ENCODE measurements around the gene PAFAH1B2.

The PAFAH1B2 gene

DNA sequence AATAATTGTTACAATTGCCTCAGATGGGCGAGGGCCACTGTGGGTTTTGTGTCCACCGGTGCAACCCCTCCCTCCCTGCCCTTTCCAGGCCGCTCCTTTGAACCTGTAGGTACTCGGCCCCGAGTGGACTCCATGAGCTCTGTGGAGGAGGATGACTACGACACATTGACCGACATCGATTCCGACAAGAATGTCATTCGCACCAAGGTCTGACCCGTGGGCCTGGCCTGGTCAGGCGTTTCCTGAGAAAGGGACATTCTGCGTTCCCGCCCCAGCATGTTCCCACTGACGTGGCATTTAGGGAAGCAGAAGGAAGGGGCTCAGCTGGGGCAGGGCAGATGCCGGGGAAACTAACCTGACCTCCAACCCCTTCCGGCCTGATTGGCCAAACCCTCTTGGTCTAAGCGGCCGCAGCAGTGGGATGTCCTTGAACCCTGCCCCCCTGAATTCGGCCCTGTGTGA, 44.6 kb downstream of the PAFAH1B2 start:
- no peak for DNase-seq (ENCODE audit: low spot score)

DNA sequence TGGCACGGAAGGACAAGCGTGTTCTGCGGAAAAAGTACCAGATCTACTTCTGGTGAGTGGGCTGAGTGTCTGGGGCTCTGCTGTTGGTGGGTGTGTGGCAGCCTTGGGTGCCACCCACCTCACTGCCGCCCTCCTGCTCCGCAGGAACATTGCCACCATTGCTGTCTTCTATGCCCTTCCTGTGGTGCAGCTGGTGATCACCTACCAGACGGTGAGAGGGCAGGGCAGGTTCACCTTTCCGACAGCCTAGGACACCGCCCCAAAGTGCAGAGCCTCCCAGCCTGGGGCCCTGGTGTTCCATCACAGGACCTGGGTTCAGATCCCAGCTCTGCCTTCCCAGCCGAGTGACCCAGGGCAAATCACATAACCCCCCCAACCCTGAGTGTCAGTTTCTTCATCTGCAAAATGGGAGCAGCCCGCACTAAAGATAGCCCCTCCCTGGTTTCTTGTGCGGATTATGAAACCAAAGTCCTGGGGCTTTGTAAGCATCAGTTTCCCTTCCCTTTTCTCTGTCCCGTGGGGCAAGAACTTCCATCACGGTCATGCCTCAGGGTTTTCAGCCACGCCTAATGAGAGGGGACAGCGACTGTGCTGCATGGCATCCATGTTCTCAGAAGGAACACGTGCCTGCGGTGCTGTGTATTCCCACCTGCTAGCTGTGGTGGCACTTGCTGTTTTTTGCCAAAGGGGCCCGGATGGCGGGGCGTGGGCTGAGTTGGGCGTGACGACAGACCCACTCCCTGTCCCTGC, 45.3 kb downstream of the PAFAH1B2 start:
- DNase-seq (ENCODE audit: low spot score): no peak

DNA sequence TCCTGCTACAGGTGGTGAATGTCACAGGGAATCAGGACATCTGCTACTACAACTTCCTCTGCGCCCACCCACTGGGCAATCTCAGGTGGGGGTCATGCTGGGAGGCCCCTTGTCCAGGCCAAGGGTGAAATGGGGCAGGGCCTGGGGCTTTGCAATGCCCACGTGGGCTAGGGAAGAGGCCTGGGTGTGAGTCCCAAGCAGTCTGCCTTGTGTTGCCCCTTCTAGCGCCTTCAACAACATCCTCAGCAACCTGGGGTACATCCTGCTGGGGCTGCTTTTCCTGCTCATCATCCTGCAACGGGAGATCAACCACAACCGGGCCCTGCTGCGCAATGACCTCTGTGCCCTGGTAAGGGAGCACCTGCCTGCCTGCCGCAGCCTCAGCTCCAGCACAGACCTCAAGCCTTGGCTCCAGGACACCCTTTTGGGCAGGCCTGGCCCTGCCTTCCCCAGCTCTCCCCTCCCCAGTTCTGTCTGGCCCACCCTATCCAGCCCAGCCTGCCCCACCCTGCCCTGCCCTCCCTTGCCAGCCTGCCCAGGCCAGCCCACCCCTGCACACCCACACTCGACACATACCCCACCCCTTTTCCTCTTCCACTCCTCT, 46.0 kb downstream of the PAFAH1B2 start:
- no peak for DNase-seq (ENCODE audit: low spot score)

DNA sequence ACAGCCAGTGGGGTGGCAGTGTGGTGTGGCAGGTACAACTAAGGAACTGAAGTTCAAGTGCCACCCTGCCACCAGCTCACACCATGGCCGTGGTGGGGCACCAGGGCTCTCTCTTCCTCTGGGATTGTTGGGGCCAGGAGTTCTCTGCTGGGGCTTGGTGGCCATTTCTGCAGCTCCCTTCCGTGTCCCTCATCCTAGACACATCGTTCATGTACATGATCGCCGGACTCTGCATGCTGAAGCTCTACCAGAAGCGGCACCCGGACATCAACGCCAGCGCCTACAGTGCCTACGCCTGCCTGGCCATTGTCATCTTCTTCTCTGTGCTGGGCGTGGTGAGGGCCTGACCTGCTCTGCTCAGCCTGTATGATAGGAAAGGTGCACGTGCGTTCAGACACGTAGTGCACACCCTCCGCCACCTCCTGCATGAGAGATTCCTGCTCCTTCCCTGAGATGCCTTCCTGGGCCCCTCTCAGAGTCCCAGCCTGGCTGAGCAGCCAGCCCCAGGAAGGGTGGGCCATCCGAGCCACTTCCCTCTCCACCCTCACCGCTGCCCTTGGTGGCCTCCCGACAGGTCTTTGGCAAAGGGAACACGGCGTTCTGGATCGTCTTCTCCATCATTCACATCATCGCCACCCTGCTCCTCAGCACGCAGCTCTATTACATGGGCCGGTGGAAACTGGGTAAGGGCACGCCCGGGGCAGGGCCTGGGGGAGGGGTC, 47.8 kb downstream of the PAFAH1B2 start:
- DNase-seq (ENCODE audit: low spot score): no peak

DNA sequence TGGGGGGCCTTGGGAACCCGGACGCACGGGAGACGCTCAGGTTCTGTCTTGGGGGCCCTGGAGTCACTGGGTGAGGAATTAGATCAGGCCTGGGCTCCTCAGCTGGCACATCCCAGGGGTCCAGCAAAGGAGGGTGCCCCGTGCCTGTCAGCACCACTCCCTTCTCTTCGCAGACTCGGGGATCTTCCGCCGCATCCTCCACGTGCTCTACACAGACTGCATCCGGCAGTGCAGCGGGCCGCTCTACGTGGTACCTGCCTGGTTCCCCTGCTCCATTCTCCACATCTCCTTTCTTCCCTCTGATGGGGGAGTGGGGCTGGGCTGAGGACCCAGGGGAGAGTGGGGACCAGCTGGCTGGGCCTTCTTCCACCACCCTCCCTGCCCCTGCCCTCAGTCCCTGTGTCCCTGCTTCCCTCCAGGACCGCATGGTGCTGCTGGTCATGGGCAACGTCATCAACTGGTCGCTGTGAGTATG, 48.4 kb downstream of the PAFAH1B2 start:
- no peak for DNase-seq (ENCODE audit: low spot score)

DNA sequence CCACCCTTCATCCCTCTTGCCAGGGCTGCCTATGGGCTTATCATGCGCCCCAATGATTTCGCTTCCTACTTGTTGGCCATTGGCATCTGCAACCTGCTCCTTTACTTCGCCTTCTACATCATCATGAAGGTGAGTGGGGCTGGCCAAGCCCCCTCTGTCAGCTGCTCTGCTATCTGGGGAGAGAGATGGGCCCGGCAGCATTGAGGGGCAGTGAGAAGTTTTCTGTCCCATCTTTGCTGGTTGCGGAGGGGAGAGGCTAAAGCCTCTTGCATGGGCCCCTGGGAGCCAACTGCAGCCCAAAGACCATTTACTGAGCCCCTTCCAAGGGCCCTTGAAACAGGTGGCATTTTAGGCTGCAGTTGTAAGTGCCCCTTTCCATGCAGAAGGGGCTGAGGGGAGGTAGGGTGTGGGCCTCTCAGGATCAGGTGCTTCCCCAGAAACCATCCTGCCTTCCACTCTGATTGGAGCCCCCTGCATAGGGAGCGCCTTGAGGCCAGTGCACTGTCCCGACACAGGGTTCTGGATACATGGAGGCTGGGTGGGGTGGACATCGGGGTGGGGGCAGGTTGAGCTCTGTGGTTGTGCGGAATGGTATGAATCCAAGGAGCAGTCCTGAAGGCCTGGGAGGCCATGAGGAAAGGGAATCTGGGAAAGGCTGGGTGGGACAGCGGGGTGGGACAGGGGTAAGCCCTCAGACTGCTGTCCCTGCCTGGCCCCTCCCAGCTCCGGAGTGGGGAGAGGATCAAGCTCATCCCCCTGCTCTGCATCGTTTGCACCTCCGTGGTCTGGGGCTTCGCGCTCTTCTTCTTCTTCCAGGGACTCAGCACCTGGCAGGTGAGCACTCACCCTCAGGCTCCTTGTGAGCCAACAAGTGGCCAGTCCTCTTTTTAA, 49.3 kb downstream of the PAFAH1B2 start:
- no peak for DNase-seq (ENCODE audit: low spot score)

DNA sequence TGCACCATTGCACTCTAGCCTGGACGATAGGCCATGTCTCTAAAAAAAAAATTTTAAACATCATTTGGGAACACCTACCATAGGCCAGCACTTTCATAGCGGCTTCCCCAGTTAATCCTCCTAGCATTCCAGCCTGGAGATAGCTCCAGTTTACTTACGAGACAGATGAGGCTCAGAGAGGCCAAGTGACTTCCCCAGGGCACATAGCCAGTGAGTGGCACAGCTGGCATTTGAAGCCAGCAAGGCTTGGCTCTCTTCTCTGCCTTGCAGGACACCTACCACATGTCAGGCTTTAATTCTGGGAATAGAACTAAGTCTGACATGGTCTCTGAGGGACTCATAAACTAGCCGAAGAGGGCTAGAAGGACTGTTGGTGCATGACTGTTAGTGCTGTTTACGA, 50.2 kb downstream of the PAFAH1B2 start:
- no peak for DNase-seq (ENCODE audit: low spot score)

DNA sequence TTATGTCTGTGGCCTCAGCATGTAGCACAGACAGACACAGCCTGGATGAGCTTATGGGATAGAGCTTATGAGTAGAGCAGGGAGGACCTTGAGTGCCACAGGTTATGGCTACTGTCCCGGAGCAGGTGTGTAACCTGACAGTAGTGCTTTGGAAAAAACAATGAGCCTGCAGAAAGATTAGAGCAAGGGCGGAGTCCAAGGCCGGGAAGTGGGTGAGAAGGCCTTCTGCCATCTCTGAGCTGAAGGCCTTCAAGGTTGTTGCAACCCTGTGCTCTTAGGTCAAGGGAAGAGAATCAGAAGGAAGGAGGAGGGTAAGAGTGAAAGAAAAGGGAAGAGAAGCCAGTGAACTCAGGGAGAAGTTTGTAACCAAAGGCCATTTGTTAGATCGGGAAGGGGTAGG, 51.2 kb downstream of the PAFAH1B2 start:
- DNase-seq (ENCODE audit: low spot score): no peak

DNA sequence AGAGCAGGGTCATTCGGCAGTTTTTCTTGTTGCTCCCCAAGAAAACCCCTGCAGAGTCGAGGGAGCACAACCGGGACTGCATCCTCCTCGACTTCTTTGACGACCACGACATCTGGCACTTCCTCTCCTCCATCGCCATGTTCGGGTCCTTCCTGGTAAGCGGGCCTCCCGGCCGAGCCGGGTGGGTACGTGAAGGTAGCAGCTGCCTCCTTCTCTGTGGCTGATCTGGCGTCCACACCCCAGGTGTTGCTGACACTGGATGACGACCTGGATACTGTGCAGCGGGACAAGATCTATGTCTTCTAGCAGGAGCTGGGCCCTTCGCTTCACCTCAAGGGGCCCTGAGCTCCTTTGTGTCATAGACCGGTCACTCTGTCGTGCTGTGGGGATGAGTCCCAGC, 51.7 kb downstream of the PAFAH1B2 start:
- DNase-seq (ENCODE audit: low spot score): no peak

DNA sequence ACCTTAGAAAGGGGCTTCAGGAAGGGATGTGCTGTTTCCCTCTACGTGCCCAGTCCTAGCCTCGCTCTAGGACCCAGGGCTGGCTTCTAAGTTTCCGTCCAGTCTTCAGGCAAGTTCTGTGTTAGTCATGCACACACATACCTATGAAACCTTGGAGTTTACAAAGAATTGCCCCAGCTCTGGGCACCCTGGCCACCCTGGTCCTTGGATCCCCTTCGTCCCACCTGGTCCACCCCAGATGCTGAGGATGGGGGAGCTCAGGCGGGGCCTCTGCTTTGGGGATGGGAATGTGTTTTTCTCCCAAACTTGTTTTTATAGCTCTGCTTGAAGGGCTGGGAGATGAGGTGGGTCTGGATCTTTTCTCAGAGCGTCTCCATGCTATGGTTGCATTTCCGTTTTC, 52.9 kb downstream of the PAFAH1B2 start:
- DNase-seq (ENCODE audit: low spot score): no peak

DNA sequence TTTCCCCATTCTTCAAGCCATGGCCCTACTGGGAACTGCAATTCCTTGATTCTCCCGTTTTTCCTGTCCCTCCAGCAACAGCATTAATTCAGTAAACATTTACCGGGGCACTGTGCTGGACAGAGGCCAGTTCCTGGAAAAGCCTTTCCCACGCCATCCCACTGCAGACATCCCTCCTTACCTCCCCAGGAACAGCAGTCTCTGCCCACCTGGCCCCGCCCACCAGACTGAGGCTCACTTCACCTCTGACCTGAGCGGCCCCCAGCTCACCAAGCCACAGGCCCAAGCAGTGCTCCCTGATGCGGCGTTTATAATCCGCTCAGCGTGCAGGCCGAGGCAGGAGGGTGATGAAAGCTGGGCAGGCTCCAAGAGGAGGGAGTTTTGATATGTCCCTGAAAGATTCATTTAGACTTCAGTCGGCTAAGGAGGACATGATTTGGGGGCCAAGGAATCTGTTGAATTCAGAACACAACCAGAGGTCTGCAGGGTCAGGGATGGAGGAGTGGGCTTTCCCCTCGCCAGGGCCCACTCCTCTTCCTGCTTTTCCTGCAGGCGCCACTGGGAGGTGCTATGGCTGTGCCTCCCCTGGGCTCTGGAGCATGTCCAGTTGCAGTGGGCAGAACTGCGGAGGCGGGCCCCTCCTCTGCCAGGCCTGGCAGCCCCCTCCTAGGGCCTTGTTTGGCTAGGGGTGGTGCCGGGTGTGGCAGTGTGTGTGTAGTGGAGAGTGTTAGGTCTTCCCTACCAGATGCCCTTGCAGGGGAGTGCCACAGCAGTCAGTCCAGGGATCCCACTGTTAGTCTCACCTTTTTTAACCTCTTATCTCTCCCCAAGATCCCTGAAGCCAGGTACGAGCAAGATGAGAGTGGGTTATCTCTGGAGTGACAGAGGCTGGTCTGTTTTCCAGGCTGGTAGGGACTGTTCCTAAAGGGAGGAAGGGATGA, 53.7 kb downstream of the PAFAH1B2 start:
- DNase-seq (ENCODE audit: low spot score): no peak

DNA sequence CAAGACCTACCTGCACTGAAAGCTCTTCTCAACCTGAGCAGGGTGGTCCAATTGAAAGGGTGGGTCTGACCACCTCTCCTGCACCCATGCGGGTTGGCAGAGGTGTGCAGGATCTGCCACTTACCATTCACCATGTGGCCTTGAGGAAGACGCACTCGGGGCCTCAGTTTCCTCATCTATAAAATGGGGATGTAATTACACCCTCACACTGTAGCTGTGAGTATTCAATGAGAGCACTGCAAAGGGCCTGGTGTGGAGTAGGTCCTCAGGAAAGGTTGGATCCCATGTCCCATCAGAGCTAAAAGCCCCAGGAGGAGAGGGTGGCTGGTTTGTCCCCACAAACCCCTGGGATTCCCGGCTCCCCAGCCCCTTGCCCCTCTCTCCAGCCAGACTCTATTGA, 54.5 kb downstream of the PAFAH1B2 start:
- no peak for DNase-seq (ENCODE audit: low spot score)

DNA sequence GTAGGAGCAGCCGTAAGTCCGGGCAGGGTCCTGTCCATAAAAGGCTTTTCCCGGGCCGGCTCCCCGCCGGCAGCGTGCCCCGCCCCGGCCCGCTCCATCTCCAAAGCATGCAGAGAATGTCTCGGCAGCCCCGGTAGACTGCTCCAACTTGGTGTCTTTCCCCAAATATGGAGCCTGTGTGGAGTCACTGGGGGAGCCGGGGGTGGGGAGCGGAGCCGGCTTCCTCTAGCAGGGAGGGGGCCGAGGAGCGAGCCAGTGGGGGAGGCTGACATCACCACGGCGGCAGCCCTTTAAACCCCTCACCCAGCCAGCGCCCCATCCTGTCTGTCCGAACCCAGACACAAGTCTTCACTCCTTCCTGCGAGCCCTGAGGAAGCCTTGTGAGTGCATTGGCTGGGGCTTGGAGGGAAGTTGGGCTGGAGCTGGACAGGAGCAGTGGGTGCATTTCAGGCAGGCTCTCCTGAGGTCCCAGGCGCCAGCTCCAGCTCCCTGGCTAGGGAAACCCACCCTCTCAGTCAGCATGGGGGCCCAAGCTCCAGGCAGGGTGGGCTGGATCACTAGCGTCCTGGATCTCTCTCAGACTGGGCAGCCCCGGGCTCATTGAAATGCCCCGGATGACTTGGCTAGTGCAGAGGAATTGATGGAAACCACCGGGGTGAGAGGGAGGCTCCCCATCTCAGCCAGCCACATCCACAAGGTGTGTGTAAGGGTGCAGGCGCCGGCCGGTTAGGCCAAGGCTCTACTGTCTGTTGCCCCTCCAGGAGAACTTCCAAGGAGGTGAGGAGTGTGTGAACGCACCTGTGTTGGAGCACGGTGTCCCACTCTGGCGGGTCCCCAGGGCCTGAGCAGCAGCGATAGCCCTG, 55.2 kb downstream of the PAFAH1B2 start, which contains the start of gene TAGLN:
TSS of gene TAGLN (plus strand) at position 318 of the 863 bp plus-strand sequence. CDS start 3,644 bp downstream, outside the sequence.
- DNase-seq (ENCODE audit: low spot score): peak; percentile 80

DNA sequence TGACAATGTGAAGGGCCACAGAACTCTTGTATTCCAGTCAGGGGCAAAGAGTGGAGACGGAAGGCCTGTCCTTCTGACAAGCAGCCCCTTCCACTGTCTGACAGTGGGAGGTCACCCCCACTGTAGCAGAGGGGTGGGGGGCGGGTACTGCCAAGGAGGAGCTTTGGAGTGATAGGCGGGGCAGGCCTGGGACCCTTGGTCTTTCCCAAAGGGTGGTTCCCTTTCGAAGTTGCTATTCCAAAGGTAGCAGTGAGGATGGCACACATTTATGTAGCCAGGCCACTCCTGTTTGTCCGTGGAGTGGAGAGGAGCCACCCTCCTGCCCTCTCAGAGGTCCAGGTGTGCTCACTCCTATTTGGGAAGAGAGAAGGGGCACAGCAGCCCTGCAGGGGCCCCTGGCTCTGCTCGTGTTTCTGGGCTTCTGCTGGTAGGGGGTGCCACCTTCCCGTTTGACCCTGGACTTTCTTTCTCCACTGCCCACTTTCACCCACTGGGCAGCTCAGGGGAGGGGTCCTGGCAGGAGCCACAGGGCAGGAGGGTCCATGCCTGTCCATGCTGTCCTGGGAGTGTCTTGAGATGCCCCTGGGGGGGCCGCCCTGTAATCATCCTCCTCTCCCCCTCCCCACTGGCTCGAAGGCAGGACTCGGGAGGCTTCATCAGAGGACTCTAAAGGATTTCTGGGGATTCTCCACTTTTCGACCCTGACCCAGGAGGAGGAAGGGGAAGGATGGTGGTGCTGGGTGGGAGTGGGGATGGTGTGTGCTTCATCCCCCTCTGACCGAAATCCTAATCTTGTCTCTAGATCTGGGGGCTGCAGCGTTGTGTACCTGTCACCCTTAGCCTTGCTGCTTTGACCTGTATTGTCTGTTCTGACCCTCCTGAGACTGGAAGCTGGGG, 56.1 kb downstream of the PAFAH1B2 start:
- DNase-seq (ENCODE audit: low spot score): no peak

DNA sequence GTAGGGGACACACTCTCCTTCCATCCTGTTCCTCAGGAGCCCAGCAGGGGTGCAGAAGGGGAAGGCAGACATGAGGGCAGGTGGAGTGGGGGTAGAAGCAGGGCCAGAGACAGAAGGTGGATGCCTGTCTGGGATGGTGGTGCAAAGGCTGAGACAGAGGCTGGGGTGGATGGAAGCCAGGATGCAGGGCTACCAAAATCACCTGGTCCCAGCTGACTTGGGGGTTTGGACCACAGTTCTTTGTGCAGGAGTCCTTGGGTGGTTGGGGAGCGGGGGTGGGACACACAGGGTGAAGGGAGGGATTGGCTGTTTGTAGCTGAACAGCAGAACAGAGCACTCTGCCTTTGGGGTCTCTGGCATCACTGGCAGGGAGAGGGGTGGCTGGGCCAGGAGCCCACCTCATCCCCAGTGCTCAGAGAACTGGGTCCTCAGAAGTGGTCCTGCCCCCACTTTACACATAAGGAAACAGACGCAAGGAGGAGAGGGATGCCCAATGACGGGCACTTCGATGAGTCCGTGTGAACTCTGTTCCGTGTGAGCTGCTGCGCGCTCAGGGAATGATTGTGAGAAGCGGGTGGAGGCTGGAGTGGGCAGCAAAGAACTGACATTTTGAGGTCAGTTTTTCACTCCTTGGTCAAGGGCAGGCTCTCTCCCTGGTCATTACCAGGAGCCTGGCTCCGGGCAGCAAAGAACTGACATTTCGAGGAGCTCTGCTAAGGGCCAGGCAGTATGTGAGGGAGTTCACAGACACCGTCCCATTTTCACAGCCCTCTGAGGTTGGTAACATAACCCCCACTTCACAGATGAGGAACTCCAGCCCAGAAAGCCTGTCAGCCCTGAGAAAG, 56.9 kb downstream of the PAFAH1B2 start:
- DNase-seq (ENCODE audit: low spot score): no peak

DNA sequence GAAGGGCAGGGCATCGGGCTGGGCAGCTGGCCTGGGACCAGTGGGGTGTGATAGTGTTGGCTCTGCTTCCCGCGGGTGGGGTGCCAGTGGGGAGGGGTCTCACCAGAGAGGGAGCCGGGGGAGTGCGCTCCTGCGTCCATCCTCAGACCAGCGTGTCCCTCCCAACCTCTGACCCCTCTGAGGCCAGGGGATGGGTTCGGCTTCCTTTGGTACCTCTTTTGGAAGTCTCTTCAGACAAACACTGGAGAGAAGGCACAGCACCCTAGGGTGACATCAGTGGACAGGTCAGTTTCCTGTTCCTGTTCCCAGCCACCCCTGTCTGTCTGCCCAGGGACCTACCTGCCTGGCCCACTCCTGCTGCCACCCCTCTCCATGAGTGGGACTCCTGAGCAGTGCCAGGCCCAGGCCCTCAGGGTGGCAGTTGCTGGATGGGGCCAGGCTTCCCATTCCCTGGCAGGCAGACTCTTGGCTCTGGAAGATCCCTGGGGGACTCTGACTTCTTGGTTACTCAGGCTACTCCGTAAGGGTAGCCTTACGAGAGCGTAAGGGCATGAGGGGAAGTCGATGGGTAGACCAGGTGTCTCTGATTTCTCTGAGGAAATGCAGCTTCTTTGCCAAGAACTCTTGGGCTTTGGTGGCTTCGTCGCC, 57.7 kb downstream of the PAFAH1B2 start:
- DNase-seq (ENCODE audit: low spot score): no peak

DNA sequence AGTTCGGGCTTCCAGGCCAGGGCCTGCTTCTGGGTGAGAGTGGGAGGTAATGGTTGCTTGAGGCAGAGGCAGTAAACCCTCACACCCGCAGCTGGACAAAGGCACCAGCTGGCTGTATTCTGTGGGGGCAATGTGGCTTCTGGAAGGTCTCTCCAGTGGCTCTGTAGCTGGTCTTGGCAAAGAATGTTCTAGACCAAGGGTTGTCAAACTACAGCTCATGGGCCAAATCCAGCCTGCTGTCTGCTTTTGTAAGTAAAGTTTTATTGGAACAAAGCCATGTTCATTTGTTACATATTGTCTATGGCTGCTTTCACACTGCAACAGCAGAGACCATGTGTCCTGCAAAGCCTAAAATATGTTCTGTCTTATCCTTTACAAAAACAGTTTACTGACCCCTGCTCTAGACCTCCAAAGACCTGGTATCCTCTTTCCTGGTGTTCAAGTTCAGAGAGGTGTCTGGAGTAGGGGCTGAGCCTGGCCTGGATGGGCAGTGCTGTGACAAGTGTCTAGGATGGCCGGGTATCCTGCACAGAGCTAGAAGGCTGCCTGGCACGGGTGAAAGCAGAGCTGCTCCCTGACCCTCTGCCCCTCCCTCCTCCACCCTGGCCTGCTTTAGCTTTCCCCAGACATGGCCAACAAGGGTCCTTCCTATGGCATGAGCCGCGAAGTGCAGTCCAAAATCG, 58.4 kb downstream of the PAFAH1B2 start:
- DNase-seq (ENCODE audit: low spot score): no peak
